SK-N-SH (cell line): ENCODE results near the gene DOC2A.

ENCODE experiments used
- EP300 ChIP-seq, 2 experiments: IDR thresholded peaks; 2 replicates each; pipeline versions ENCODE4 v1.4.0 to v1.6.1; 2012; ENCODE audit warnings: borderline replicate concordance in 1 of 2, low read depth in 1 of 2, low read length in 1 of 2
- POLR2AphosphoS5 ChIP-seq: IDR thresholded peaks from 2 replicates; pipeline ENCODE4 v1.6.1; 2012; ENCODE audit warnings: low read depth, low read length
- RCOR1 ChIP-seq: fragments of 150-350 bp; IDR thresholded peaks from 2 replicates; pipeline ENCODE4 v1.6.1; 2017; ENCODE audit warnings: antibody characterized with exemption, low read length
- RXRA ChIP-seq: IDR thresholded peaks from 2 replicates; pipeline ENCODE4 v1.4.0; 2012; ENCODE audit warnings: low read depth, mild to moderate bottlenecking, borderline replicate concordance
- SIN3A ChIP-seq: IDR thresholded peaks from 2 replicates; pipeline ENCODE4 v1.6.1; 2012; ENCODE audit warnings: low read depth, mild to moderate bottlenecking, low read length, moderate library complexity, borderline replicate concordance
- SMC3 ChIP-seq: IDR thresholded peaks from 2 replicates; pipeline ENCODE4 v1.6.1; 2012; ENCODE audit warnings: low read depth, low read length, improper control_type of control experiment
- TF ChIP-seq, protein P1 (sequence below): fragments of 200-600 bp; sonication (generic); IDR thresholded peaks from 2 replicates; pipeline ENCODE4 v1.6.1; 2017; ENCODE audit warnings: antibody characterized with exemption, mild to moderate bottlenecking, moderate library complexity
- TF ChIP-seq, protein P2 (sequence below): IDR thresholded peaks from 2 replicates; pipeline ENCODE4 v1.4.0; 2012; ENCODE audit warnings: low read depth

DNA sequence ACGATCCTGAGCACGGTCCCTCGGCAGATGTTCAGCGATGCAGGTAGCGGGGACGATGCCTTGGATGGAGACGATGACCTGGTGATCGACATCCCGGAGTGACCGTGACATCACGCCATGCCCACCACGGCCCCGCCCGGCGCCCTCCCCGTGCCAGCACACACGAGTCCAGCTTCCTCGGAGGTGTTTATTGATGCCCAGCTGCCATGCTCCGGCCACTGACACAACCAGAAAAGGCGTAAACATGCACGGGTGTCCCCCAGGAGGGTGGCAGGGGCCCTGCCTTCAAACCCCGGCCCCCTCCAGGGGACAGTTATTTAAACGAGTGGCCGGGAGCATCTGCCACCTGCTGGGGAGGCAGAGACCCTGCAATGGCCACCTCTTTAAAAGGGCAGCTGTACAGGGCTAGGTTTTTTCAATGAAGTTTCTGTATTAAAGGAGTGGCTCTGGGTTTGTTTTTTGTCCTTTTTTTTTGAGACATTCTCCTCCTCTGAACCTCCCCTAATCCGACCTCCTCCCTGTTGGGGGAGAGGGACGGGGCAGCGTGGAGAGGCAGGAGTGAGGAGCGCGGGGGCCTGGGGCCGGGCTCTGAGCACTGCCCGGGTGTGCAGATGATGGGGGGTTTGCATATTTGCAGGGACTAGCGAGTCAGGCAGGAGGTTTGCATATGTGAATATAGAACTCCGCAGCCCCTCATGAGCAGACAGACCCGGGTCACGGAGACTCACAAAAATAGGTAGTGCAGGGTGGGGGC lies 5.3 kb downstream of the DOC2A start:
- TF ChIP-seq, protein P1, sequence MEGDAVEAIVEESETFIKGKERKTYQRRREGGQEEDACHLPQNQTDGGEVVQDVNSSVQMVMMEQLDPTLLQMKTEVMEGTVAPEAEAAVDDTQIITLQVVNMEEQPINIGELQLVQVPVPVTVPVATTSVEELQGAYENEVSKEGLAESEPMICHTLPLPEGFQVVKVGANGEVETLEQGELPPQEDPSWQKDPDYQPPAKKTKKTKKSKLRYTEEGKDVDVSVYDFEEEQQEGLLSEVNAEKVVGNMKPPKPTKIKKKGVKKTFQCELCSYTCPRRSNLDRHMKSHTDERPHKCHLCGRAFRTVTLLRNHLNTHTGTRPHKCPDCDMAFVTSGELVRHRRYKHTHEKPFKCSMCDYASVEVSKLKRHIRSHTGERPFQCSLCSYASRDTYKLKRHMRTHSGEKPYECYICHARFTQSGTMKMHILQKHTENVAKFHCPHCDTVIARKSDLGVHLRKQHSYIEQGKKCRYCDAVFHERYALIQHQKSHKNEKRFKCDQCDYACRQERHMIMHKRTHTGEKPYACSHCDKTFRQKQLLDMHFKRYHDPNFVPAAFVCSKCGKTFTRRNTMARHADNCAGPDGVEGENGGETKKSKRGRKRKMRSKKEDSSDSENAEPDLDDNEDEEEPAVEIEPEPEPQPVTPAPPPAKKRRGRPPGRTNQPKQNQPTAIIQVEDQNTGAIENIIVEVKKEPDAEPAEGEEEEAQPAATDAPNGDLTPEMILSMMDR = peak; percentile 86
- TF ChIP-seq RCOR1 (no peak), SMC3 (peak; percentile 69), RXRA (no peak), SIN3A (no peak), EP300 (IDR thresholded peaks at IDR 0.05; ENCODE audit: borderline replicate concordance in 1 of 2, low read depth in 1 of 2, low read length in 1 of 2) (no peak), POLR2AphosphoS5 (no peak; the same call in 1 of the 2 replicates)
- TF ChIP-seq, protein P2, sequence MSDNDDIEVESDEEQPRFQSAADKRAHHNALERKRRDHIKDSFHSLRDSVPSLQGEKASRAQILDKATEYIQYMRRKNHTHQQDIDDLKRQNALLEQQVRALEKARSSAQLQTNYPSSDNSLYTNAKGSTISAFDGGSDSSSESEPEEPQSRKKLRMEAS = no peak
